GM19452 (cell line): ENCODE results near the gene SLC13A2.
"Not testable (repeated sequence)": the region's sequence is repeated elsewhere in the genome, so short reads cannot be mapped to it uniquely, and the experiment has no call there.

Experiments
- ATAC-seq: cut with Tn5 transposase; IDR thresholded peaks from one replicate; pipeline ENCODE4 v1.9.1; 2021; ENCODE audit not compliant: unreplicated experiment

SLC13A2 gene

GRCh38 chr17:28511858-28512461 is 38.5 kb downstream of the SLC13A2 start:
- no peak for ATAC-seq

- ATAC-seq, result no peak
These were observed 40.0 kb downstream of the SLC13A2 start for GRCh38 chr17:28513476-28513875.

- no peak for ATAC-seq
These were observed 41.1 kb downstream of the SLC13A2 start for GRCh38 chr17:28514561-28515002.

GRCh38 chr17:28515518-28515917 is 42.1 kb downstream of the SLC13A2 start:
- no peak for ATAC-seq

GRCh38 chr17:28518132-28518531 is 44.7 kb downstream of the SLC13A2 start:
- ATAC-seq, result no peak

GRCh38 chr17:28518578-28518977 is 45.1 kb downstream of the SLC13A2 start:
- no peak for ATAC-seq

GRCh38 chr17:28519236-28519635 is 45.8 kb downstream of the SLC13A2 start:
- no peak for ATAC-seq

- no peak for ATAC-seq
These were observed 47.2 kb downstream of the SLC13A2 start for GRCh38 chr17:28520687-28521086.

GRCh38 chr17:28521311-28522085 is 48.1 kb downstream of the SLC13A2 start:
- no peak for ATAC-seq

- ATAC-seq, result not testable (repeated sequence)
These were observed 48.8 kb downstream of the SLC13A2 start for GRCh38 chr17:28522281-28522680.

GRCh38 chr17:28523186-28523585 is 49.7 kb downstream of the SLC13A2 start:
- ATAC-seq, result no peak

- no peak for ATAC-seq
These were observed 50.4 kb downstream of the SLC13A2 start for GRCh38 chr17:28523876-28524275.

GRCh38 chr17:28524476-28525424 is 51.3 kb downstream of the SLC13A2 start:
- no peak for ATAC-seq

GRCh38 chr17:28526381-28526780 is 52.9 kb downstream of the SLC13A2 start:
- no peak for ATAC-seq

- no peak for ATAC-seq
These were observed 53.8 kb downstream of the SLC13A2 start for GRCh38 chr17:28527181-28527681.

- no peak for ATAC-seq
These were observed 54.4 kb downstream of the SLC13A2 start for GRCh38 chr17:28527859-28528258.

GRCh38 chr17:28528327-28529012 is 55.0 kb downstream of the SLC13A2 start:
- no peak for ATAC-seq

GRCh38 chr17:28529013-28529400 is 55.6 kb downstream of the SLC13A2 start:
- ATAC-seq, result no peak

- ATAC-seq, result no peak
These were observed 56.8 kb downstream of the SLC13A2 start for GRCh38 chr17:28530250-28530649.

- no peak for ATAC-seq
These were observed 57.5 kb downstream of the SLC13A2 start for GRCh38 chr17:28530926-28531325.
